HG03520 (cell line): ENCODE measurements around the gene PSMD4.
"Not testable (repeated sequence)": the region's sequence is repeated elsewhere in the genome, so short reads cannot be mapped to it uniquely, and the experiment has no call there.

Experiments used
- ATAC-seq: cut with Tn5 transposase; IDR thresholded peaks from one replicate; pipeline ENCODE4 v1.9.1; 2021; ENCODE audit warnings: mild to moderate bottlenecking, moderate library complexity; ENCODE audit not compliant: unreplicated experiment

PSMD4 gene

GRCh38 chr1:151254217-151255213, at the start of gene PSMD4:
Gene PSMD4, plus strand, starts transcription at chr1:151254734. Its CDS starts 49 bp downstream, at chr1:151254783.
- peak; percentile 85 for ATAC-seq

GRCh38 chr1:151205381-151205965, 49.1 kb upstream of the PSMD4 start:
- ATAC-seq, result not testable (repeated sequence)

GRCh38 chr1:151210830-151211229, 43.7 kb upstream of the PSMD4 start:
- no peak for ATAC-seq

- ATAC-seq, result no peak
Measured at GRCh38 chr1:151211972-151212705, 42.4 kb upstream of the PSMD4 start.

GRCh38 chr1:151213560-151213959, 41.0 kb upstream of the PSMD4 start:
- no peak for ATAC-seq

GRCh38 chr1:151221616-151222015, 32.9 kb upstream of the PSMD4 start:
- no peak for ATAC-seq

- ATAC-seq, result no peak
Measured at GRCh38 chr1:151222130-151222529, 32.4 kb upstream of the PSMD4 start.

- ATAC-seq, result no peak
Measured at GRCh38 chr1:151235235-151235634, 19.3 kb upstream of the PSMD4 start.

GRCh38 chr1:151237678-151238466, 16.7 kb upstream of the PSMD4 start:
- ATAC-seq, result no peak

GRCh38 chr1:151238467-151238739, 16.1 kb upstream of the PSMD4 start:
- no peak for ATAC-seq

GRCh38 chr1:151242442-151242841, 12.1 kb upstream of the PSMD4 start:
- no peak for ATAC-seq

- no peak for ATAC-seq
Measured at GRCh38 chr1:151243683-151244216, 10.8 kb upstream of the PSMD4 start.

- no peak for ATAC-seq
Measured at GRCh38 chr1:151246786-151247185, 7.7 kb upstream of the PSMD4 start.

- ATAC-seq, result no peak
Measured at GRCh38 chr1:151251656-151252470, 2.7 kb upstream of the PSMD4 start.

GRCh38 chr1:151255381-151255780, 847 bp downstream of the PSMD4 start:
- ATAC-seq, result no peak

- ATAC-seq, result no peak
Measured at GRCh38 chr1:151259351-151259750, 4.8 kb downstream of the PSMD4 start.

- ATAC-seq, result no peak
Measured at GRCh38 chr1:151265446-151266236, 11.1 kb downstream of the PSMD4 start.

GRCh38 chr1:151266315-151266714, 11.8 kb downstream of the PSMD4 start:
- ATAC-seq, result no peak

GRCh38 chr1:151266821-151267220, 12.3 kb downstream of the PSMD4 start:
- no peak for ATAC-seq
